Measurements from ENCODE around the gene BICC1. TPM values are rescaled to one million over a fixed set of nuclear protein-coding genes. Genes with fewer than 3 reads are reported as not detected.

BICC1 gene
- polyA plus RNA-seq, 3 donors, result 0.02 to 0.24 (median 0.14) TPM

GRCh38 chr10:58662314-58662713, 149.6 kb downstream of the BICC1 start:
- TF ChIP-seq, protein P1, sequence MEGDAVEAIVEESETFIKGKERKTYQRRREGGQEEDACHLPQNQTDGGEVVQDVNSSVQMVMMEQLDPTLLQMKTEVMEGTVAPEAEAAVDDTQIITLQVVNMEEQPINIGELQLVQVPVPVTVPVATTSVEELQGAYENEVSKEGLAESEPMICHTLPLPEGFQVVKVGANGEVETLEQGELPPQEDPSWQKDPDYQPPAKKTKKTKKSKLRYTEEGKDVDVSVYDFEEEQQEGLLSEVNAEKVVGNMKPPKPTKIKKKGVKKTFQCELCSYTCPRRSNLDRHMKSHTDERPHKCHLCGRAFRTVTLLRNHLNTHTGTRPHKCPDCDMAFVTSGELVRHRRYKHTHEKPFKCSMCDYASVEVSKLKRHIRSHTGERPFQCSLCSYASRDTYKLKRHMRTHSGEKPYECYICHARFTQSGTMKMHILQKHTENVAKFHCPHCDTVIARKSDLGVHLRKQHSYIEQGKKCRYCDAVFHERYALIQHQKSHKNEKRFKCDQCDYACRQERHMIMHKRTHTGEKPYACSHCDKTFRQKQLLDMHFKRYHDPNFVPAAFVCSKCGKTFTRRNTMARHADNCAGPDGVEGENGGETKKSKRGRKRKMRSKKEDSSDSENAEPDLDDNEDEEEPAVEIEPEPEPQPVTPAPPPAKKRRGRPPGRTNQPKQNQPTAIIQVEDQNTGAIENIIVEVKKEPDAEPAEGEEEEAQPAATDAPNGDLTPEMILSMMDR (IDR thresholded peaks at IDR 0.05), result no peak
- Histone ChIP-seq H2AFZ (ENCODE audit: insufficient read depth, low read depth, low read length, poor library complexity, severe bottlenecking) (no peak overlapping the region), H3K4me1 (ENCODE audit: control insufficient read depth in 1 of 2, insufficient read depth in 2 of 2, low read length in 2 of 2) (no peaks in the 10 kb centered on the region), H3K27ac (ENCODE audit: low read depth in 1 of 2, low read length in 2 of 2) (no peak overlapping the region), H3K36me3 (replicated peaks in 1 of 2; ENCODE audit: control insufficient read depth in 1 of 2, insufficient read depth in 2 of 2, low read length in 2 of 2) (no peaks in the 10 kb centered on the region), H3K4me2 (replicated peaks; ENCODE audit: extremely low read depth, low read length, poor library complexity, severe bottlenecking) (peak overlapping the region; percentile 6), H3K9ac (ENCODE audit: insufficient read depth, low read length, poor library complexity, severe bottlenecking) (no peak overlapping the region), H3K9me3 (replicated peaks in 1 of 2; ENCODE audit: control insufficient read depth in 1 of 2, insufficient read depth in 1 of 2, low read length in 2 of 2) (peaks cover 10 to 13% of the 10 kb centered on the region in 2 donors), H4K20me1 (ENCODE audit: insufficient read depth, low read length) (no peaks in the 10 kb centered on the region), H3K79me2 (ENCODE audit: insufficient read depth, low read length) (no peaks in the 10 kb centered on the region), H3K27me3 (ENCODE audit: control insufficient read depth in 2 of 2, insufficient read depth in 2 of 2, low read length in 2 of 2) (no peaks in the 10 kb centered on the region), H3K4me3 (replicated peaks in 1 of 3; ENCODE audit: low read depth in 2 of 3, low read length in 3 of 3) (no peak overlapping the region)
- no peaks in the 10 kb centered on the region for H3K27me3 Mint-ChIP-seq (ENCODE audit: low read depth in 3 of 3)
- peaks cover 0 to 19% (median 12%) of the 10 kb centered on the region in 7 donors for H3K9me3 Mint-ChIP-seq
- peak overlapping the region in 2 of 7 donors; percentile 71 to 79 for H3K27ac Mint-ChIP-seq
- intact Hi-C loops (cut with micrococcal nuclease), result no loop called here
- no CpG with 5 or more reads among the region's 4 CpGs for WGBS (ENCODE audit: insufficient coverage)
- peaks cover 0 to 5% of the 10 kb centered on the region in 2 donors for H3K36me3 Mint-ChIP-seq
- H3K4me3 Mint-ChIP-seq, result no peak overlapping the region
- peak; percentile 29 to 78 (median 47) for DNase-seq
- peaks cover 34% of the 10 kb centered on the region for H3K4me1 Mint-ChIP-seq

DNA sequence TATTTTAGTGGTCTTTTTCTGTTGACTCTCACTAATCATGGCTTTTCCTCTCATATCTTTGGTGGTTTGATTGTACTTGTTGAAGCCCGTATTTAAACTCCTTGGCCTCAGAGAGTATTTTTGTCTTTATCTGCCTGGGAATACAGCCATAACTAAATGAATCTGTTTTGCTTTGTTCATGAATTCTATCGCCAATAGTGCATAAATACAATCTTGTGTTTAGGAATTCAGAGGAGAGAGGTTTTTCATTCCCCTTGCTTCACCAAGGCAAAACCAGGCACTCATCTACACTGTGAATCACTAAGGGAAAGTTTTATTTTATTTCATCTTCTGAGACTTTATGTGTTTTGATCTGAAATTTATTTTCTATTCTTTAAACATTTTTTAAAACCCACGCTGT, 152.7 kb downstream of the BICC1 start:
- Histone ChIP-seq H3K27me3 (ENCODE audit: control insufficient read depth in 2 of 2, insufficient read depth in 2 of 2, low read length in 2 of 2) (no peaks in the 10 kb centered on the region), H3K4me3 (replicated peaks in 1 of 3; ENCODE audit: low read depth in 2 of 3, low read length in 3 of 3) (peak overlapping the region in 1 of 3 experiments; percentile 56), H3K9me3 (replicated peaks in 1 of 2; ENCODE audit: control insufficient read depth in 1 of 2, insufficient read depth in 1 of 2, low read length in 2 of 2) (peaks cover 10 to 13% of the 10 kb centered on the region in 2 donors), H3K9ac (ENCODE audit: insufficient read depth, low read length, poor library complexity, severe bottlenecking) (peak overlapping the region; percentile 12), H3K4me1 (ENCODE audit: control insufficient read depth in 1 of 2, insufficient read depth in 2 of 2, low read length in 2 of 2) (no peaks in the 10 kb centered on the region), H3K36me3 (replicated peaks in 1 of 2; ENCODE audit: control insufficient read depth in 1 of 2, insufficient read depth in 2 of 2, low read length in 2 of 2) (no peaks in the 10 kb centered on the region), H4K20me1 (ENCODE audit: insufficient read depth, low read length) (no peaks in the 10 kb centered on the region), H3K4me2 (replicated peaks; ENCODE audit: extremely low read depth, low read length, poor library complexity, severe bottlenecking) (peak overlapping the region; percentile 47), H2AFZ (ENCODE audit: insufficient read depth, low read depth, low read length, poor library complexity, severe bottlenecking) (no peak overlapping the region), H3K79me2 (ENCODE audit: insufficient read depth, low read length) (no peaks in the 10 kb centered on the region), H3K27ac (ENCODE audit: low read depth in 1 of 2, low read length in 2 of 2) (no peak overlapping the region)
- intact Hi-C loops (cut with micrococcal nuclease), result no loop called here
- H3K27ac Mint-ChIP-seq, result no peak overlapping the region
- TF ChIP-seq, protein P1 (IDR thresholded peaks at IDR 0.05), result no peak
- H3K9me3 Mint-ChIP-seq, result peaks cover 0 to 19% (median 12%) of the 10 kb centered on the region in 7 donors
- H3K27me3 Mint-ChIP-seq (ENCODE audit: low read depth in 3 of 3), result no peaks in the 10 kb centered on the region
- WGBS (ENCODE audit: insufficient coverage), result no CpG with 5 or more reads among the region's 3 CpGs
- no peak overlapping the region for H3K4me3 Mint-ChIP-seq
- peaks cover 0 to 5% of the 10 kb centered on the region in 2 donors for H3K36me3 Mint-ChIP-seq
- H3K4me1 Mint-ChIP-seq, result peaks cover 35% of the 10 kb centered on the region
- no peak for DNase-seq
